Progenitor cell of endocrine pancreas (in vitro differentiated cells): ENCODE measurements around the gene LTV1. TPM values are rescaled to one million over a fixed set of nuclear protein-coding genes. Genes with fewer than 3 reads are reported as not detected.
"Not testable (repeated sequence)": the region's sequence is repeated elsewhere in the genome, so short reads cannot be mapped to it uniquely, and the experiment has no call there.

Source experiments
- DNase-seq: peaks from one replicate; pipeline ENCODE4 v3.0.0; 2021; ENCODE audit warnings: low spot score; ENCODE audit not compliant: unreplicated experiment
- H3K27ac Mint-ChIP-seq: 2 replicates; pipeline ENCODE4 v1.8.0; 2021; ENCODE audit warnings: mild to moderate bottlenecking, moderate library complexity, mixed read lengths
- H3K27me3 Mint-ChIP-seq: 2 replicates; pipeline ENCODE4 v1.8.0; 2021; ENCODE audit warnings: mixed read lengths
- H3K36me3 Mint-ChIP-seq: 2 replicates; pipeline ENCODE4 v1.8.0; 2022; ENCODE audit warnings: mixed read lengths; ENCODE audit not compliant: insufficient read depth
- H3K4me1 Mint-ChIP-seq: 2 replicates; pipeline ENCODE4 v1.8.0; 2021; ENCODE audit warnings: low read depth, mixed read lengths
- H3K4me3 Mint-ChIP-seq: 2 replicates; pipeline ENCODE4 v1.8.0; 2021; ENCODE audit warnings: low read depth, mild to moderate bottlenecking, moderate library complexity, mixed read lengths
- H3K9me3 Mint-ChIP-seq: 2 replicates; pipeline ENCODE4 v1.8.0; 2021; ENCODE audit warnings: low read depth, mixed read lengths
- total RNA-seq: library from RNA; stranded (reverse); gene quantifications from 2 replicates; pipeline ENCODE4 v1.2.1, GENCODE V29; 2021
- TF ChIP-seq, protein P1 (sequence below): fragments of 200-600 bp; sonication (generic); IDR thresholded peaks from one replicate; pipeline ENCODE4 v1.5.0; 2021; ENCODE audit warnings: antibody characterized with exemption, mild to moderate bottlenecking; ENCODE audit not compliant: unreplicated experiment

Gene LTV1
- total RNA-seq, 1 donor from 2014 or later: 21.8 TPM

DNA sequence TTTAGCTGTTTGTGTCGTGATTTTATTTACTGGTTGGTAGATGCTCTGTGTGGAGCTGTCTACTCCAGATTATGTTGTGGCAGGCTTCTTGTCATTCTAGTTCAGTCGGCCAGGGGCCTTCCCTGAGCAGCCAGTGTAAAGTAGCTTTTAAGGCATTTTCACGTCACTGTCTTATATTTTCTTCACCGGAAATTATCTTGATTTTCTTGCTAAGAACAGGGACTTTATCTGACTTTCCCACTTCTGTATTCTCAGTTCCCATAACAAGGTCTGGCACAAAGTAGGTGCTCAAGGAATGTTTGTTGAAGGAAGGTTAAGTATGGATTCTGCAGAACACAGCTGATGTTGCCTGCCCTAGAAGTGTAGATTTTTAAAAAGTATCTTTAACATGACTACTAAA lies 868 bp downstream of the LTV1 start:
- Mint-ChIP-seq H3K27me3 (no peaks in the 10 kb centered on the region), H3K4me3 (peak overlapping the region; percentile 90), H3K36me3 (peaks cover 18% of the 10 kb centered on the region), H3K4me1 (peaks cover 12% of the 10 kb centered on the region), H3K9me3 (no peaks in the 10 kb centered on the region), H3K27ac (peak overlapping the region; percentile 100)
- DNase-seq: no peak
- TF ChIP-seq, protein P1, sequence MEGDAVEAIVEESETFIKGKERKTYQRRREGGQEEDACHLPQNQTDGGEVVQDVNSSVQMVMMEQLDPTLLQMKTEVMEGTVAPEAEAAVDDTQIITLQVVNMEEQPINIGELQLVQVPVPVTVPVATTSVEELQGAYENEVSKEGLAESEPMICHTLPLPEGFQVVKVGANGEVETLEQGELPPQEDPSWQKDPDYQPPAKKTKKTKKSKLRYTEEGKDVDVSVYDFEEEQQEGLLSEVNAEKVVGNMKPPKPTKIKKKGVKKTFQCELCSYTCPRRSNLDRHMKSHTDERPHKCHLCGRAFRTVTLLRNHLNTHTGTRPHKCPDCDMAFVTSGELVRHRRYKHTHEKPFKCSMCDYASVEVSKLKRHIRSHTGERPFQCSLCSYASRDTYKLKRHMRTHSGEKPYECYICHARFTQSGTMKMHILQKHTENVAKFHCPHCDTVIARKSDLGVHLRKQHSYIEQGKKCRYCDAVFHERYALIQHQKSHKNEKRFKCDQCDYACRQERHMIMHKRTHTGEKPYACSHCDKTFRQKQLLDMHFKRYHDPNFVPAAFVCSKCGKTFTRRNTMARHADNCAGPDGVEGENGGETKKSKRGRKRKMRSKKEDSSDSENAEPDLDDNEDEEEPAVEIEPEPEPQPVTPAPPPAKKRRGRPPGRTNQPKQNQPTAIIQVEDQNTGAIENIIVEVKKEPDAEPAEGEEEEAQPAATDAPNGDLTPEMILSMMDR: no peak

DNA sequence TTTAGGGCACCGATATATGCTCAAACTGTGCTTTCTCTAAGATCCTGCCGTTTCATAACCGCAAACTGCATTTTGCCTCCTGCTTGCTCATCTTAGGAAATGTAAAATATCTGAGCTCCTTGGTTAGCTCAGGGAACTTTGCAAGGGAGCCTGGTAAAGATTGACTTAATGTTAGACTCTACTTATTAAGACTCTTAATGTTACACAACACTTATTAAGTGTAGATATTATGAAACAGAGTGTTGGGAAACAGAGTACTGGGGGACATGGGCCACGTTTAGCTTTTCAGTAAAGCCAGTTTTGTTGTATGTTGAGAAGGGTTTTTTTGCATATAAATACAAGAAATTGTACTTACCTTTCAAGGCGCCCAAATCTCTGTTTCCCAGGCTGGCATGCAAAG lies 1.9 kb downstream of the LTV1 start:
- TF ChIP-seq, protein P1: no peak
- peaks cover 29% of the 10 kb centered on the region for H3K36me3 Mint-ChIP-seq

DNA sequence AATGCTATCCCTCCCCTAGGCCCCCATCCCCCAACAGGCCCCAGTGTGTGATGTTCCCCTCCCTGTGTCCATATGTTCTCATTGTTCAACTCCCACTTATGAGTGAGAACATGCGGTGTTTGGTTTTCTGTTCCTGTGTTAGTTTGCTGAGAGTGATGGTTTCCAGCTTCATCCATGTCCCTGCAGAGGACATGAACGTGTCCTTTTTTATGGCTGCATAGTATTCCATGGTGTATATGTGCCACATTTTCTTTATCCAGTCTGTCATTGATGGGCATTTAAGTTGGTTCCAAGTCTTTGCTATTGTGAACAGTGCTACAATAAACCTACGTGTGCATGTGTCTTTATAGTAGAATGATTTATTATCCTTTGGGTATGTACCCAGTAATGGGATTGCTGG lies 8.6 kb downstream of the LTV1 start:
- DNase-seq, H3K4me3 Mint-ChIP-seq, H3K4me1 Mint-ChIP-seq, H3K27ac Mint-ChIP-seq, H3K27me3 Mint-ChIP-seq: not testable (repeated sequence)
- Mint-ChIP-seq H3K36me3 (peaks cover 85% of the 10 kb centered on the region), H3K9me3 (peaks cover 25% of the 10 kb centered on the region)

More for the DNA sequence above, 1.9 kb downstream of the LTV1 start:
- Mint-ChIP-seq H3K4me3 (peak overlapping the region; percentile 28), H3K27ac (no peak overlapping the region), H3K27me3 (no peaks in the 10 kb centered on the region), H3K4me1 (peaks cover 12% of the 10 kb centered on the region), H3K9me3 (no peaks in the 10 kb centered on the region)
- no peak for DNase-seq

DNA sequence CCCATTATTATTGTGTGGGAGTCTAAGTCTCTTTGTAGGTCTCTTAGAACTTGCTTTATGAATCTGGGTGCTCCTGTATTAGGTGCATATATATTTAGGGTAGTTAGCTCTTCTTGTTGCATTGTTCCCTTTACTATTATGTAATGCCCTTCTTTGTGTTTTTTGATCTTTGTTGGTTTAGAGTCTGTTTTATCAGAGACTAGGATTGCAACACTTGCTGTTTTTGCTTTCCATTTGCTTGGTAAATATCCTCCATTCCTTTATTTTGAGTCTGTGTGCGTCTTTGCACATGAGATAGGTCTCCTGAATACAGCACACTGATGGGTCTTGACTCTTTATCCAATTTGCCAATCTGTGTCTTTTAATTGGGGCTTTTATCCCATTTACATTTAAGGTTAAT lies 11.9 kb downstream of the LTV1 start:
- peaks cover 25% of the 10 kb centered on the region for H3K9me3 Mint-ChIP-seq
- H3K27ac Mint-ChIP-seq, DNase-seq, H3K27me3 Mint-ChIP-seq, H3K4me3 Mint-ChIP-seq, H3K4me1 Mint-ChIP-seq: not testable (repeated sequence)
- peaks cover 79% of the 10 kb centered on the region for H3K36me3 Mint-ChIP-seq

DNA sequence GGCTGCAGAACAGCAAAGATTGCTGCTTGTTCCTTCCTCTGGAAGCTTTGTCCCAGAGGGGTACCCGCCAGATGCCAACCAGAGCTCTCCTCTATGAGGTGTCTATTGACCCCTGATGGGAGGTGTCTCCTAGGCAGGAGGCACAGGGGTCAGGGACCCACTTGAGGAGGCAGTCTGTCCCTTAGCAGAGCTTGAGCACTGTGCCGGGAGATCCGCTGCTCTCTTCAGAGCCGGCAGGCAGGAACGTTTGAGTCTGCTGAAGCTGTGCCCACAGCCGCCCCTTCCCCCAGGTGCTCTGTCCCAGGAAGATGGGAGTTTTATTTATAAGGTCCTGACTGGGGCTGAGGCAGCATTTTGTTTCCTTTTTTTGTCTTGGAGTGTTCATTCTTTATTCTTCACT lies 13.6 kb downstream of the LTV1 start:
- H3K27ac Mint-ChIP-seq, H3K27me3 Mint-ChIP-seq, H3K4me3 Mint-ChIP-seq, DNase-seq, H3K4me1 Mint-ChIP-seq: not testable (repeated sequence)
- Mint-ChIP-seq H3K36me3 (peaks cover 72% of the 10 kb centered on the region), H3K9me3 (peaks cover 22% of the 10 kb centered on the region)

DNA sequence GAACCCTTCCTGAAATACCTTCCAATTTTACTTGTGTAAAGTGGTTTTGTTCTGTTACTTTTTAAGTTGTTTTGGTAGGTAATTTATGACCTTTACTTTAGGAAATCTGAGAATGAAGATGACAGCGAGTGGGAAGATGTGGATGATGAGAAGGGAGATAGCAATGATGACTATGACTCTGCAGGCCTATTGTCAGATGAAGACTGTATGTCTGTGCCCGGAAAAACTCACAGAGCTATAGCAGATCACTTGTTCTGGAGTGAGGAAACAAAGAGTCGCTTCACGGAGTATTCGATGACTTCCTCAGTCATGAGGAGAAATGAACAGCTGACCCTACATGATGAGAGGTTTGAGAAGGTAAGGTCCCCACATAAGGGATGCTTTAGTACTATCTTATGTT lies 14.5 kb downstream of the LTV1 start:
- no peaks in the 10 kb centered on the region for H3K4me1 Mint-ChIP-seq
- TF ChIP-seq, protein P1: no peak
- H3K27ac Mint-ChIP-seq: no peak overlapping the region
- H3K4me3 Mint-ChIP-seq: no peak overlapping the region
- peaks cover 63% of the 10 kb centered on the region for H3K36me3 Mint-ChIP-seq
- DNase-seq: no peak
- H3K9me3 Mint-ChIP-seq: peaks cover 15% of the 10 kb centered on the region
- no peaks in the 10 kb centered on the region for H3K27me3 Mint-ChIP-seq

DNA sequence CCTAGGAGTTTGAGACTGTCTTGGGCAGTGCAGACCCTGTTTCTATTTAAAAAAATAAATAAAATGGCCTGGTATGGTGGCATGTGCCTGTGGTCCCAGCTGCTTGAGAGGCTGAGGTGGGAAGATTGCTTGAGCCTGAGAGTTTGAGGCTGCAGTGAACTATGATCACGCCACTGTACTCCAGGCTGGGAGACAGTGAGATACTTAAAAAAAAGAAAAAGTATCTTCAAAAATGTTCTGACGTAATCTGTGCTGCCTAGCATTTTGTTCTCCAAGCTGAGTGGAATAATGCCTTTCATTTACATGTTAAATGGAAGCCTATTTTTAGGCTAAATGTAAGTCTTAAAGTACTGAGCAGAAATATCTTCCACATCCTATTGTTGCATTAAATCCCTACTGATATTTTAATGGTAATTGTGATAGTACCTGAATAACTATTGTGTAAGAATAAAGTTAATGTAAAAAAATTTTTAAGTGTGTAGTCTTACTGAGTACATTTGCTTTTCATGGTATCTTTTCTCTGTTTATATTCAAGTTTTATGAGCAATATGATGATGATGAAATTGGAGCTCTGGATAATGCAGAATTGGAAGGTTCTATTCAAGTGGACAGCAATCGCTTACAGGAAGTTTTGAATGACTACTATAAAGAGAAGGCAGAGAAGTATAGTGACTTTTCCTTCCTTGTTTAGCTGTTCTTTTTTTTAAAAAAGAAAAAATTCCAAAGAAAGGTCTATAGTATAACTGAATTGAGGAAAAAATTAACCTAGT lies 16.9 kb downstream of the LTV1 start:
- Mint-ChIP-seq H3K4me3 (no peak overlapping the region), H3K27me3 (no peaks in the 10 kb centered on the region), H3K27ac (no peak overlapping the region), H3K4me1 (no peaks in the 10 kb centered on the region), H3K9me3 (peaks cover 5% of the 10 kb centered on the region), H3K36me3 (peaks cover 51% of the 10 kb centered on the region)
- TF ChIP-seq, protein P1: no peak
- DNase-seq: no peak
